NCI-H2029 treated with DMSO at 0.1 percent for 48 hours (cell line): ENCODE results near the gene FSD1L.
A peak's percentile ranks its signal among the peaks of the same experiment; 100 is the strongest.
"Not testable (repeated sequence)": the region's sequence is repeated elsewhere in the genome, so short reads cannot be mapped to it uniquely, and the experiment has no call there.

ENCODE experiments used
- DNase-seq: peaks from one replicate; lab custom pipeline; 2025; lab: John Stamatoyannopoulos, UW

The FSD1L gene

GRCh38 chr9:105485131-105485530 lies 37.3 kb downstream of the FSD1L start:
- DNase-seq: no peak

GRCh38 chr9:105496826-105497225 lies 49.0 kb downstream of the FSD1L start:
- DNase-seq: no peak

- no peak for DNase-seq
Measured at GRCh38 chr9:105497704-105498103, 49.9 kb downstream of the FSD1L start.

GRCh38 chr9:105500108-105500766 lies 52.4 kb downstream of the FSD1L start:
- DNase-seq: no peak

- no peak for DNase-seq
Measured at GRCh38 chr9:105501414-105501813, 53.6 kb downstream of the FSD1L start.

- DNase-seq: no peak
Measured at GRCh38 chr9:105502276-105502675, 54.4 kb downstream of the FSD1L start.

- no peak for DNase-seq
Measured at GRCh38 chr9:105503881-105504280, 56.0 kb downstream of the FSD1L start.

- DNase-seq: no peak
Measured at GRCh38 chr9:105507096-105507790, 59.4 kb downstream of the FSD1L start.

- DNase-seq: no peak
Measured at GRCh38 chr9:105508530-105508929, 60.7 kb downstream of the FSD1L start.

- DNase-seq: no peak
Measured at GRCh38 chr9:105510024-105510423, 62.2 kb downstream of the FSD1L start.

- DNase-seq: no peak
Measured at GRCh38 chr9:105511446-105511845, 63.6 kb downstream of the FSD1L start.

- no peak for DNase-seq
Measured at GRCh38 chr9:105515811-105516413, 68.1 kb downstream of the FSD1L start.

- peak; percentile 4 for DNase-seq
Measured at GRCh38 chr9:105519710-105520369, 72.0 kb downstream of the FSD1L start.

GRCh38 chr9:105520992-105521391 lies 73.2 kb downstream of the FSD1L start:
- not testable (repeated sequence) for DNase-seq

- DNase-seq: not testable (repeated sequence)
Measured at GRCh38 chr9:105522618-105523385, 75.0 kb downstream of the FSD1L start.

- no peak for DNase-seq
Measured at GRCh38 chr9:105531530-105531929, 83.7 kb downstream of the FSD1L start.

GRCh38 chr9:105535920-105536668 lies 88.3 kb downstream of the FSD1L start:
- no peak for DNase-seq

GRCh38 chr9:105539452-105539851 lies 91.6 kb downstream of the FSD1L start:
- no peak for DNase-seq

GRCh38 chr9:105541838-105542237 lies 94.0 kb downstream of the FSD1L start:
- DNase-seq: no peak

GRCh38 chr9:105554042-105554441 lies 106.2 kb downstream of the FSD1L start:
- DNase-seq: no peak
